ENCODE results near the gene MAPT.

Gene MAPT

GRCh38 chr17:46001390-46002310 is 107.3 kb downstream of the MAPT start (continued):
- TF ChIP-seq, protein P1, sequence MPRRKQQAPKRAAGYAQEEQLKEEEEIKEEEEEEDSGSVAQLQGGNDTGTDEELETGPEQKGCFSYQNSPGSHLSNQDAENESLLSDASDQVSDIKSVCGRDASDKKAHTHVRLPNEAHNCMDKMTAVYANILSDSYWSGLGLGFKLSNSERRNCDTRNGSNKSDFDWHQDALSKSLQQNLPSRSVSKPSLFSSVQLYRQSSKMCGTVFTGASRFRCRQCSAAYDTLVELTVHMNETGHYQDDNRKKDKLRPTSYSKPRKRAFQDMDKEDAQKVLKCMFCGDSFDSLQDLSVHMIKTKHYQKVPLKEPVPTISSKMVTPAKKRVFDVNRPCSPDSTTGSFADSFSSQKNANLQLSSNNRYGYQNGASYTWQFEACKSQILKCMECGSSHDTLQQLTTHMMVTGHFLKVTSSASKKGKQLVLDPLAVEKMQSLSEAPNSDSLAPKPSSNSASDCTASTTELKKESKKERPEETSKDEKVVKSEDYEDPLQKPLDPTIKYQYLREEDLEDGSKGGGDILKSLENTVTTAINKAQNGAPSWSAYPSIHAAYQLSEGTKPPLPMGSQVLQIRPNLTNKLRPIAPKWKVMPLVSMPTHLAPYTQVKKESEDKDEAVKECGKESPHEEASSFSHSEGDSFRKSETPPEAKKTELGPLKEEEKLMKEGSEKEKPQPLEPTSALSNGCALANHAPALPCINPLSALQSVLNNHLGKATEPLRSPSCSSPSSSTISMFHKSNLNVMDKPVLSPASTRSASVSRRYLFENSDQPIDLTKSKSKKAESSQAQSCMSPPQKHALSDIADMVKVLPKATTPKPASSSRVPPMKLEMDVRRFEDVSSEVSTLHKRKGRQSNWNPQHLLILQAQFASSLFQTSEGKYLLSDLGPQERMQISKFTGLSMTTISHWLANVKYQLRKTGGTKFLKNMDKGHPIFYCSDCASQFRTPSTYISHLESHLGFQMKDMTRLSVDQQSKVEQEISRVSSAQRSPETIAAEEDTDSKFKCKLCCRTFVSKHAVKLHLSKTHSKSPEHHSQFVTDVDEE (CRISPR knock-in tag; IDR thresholded peaks at IDR 0.05), result no peak

DNA sequence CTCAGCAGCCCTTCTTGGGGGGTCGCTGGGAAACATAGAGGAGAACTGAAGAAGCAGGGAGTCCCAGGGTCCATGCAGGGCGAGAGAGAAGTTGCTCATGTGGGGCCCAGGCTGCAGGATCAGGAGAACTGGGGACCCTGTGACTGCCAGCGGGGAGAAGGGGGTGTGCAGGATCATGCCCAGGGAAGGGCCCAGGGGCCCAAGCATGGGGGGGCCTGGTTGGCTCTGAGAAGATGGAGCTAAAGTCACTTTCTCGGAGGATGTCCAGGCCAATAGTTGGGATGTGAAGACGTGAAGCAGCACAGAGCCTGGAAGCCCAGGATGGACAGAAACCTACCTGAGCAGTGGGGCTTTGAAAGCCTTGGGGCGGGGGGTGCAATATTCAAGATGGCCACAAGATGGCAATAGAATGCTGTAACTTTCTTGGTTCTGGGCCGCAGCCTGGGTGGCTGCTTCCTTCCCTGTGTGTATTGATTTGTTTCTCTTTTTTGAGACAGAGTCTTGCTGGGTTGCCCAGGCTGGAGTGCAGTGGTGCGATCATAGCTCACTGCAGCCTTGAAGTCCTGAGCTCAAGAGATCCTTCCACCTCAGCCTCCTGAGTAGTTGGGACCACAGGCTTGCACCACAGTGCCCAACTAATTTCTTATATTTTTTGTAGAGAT is 108.1 kb downstream of the MAPT start:
- TF ChIP-seq, protein P2, sequence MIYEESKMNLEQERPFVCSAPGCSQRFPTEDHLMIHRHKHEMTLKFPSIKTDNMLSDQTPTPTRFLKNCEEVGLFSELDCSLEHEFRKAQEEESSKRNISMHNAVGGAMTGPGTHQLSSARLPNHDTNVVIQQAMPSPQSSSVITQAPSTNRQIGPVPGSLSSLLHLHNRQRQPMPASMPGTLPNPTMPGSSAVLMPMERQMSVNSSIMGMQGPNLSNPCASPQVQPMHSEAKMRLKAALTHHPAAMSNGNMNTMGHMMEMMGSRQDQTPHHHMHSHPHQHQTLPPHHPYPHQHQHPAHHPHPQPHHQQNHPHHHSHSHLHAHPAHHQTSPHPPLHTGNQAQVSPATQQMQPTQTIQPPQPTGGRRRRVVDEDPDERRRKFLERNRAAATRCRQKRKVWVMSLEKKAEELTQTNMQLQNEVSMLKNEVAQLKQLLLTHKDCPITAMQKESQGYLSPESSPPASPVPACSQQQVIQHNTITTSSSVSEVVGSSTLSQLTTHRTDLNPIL (CRISPR knock-in tag; IDR thresholded peaks at IDR 0.05; ENCODE audit: low read depth), result no peak
- TF ChIP-seq, protein P3, sequence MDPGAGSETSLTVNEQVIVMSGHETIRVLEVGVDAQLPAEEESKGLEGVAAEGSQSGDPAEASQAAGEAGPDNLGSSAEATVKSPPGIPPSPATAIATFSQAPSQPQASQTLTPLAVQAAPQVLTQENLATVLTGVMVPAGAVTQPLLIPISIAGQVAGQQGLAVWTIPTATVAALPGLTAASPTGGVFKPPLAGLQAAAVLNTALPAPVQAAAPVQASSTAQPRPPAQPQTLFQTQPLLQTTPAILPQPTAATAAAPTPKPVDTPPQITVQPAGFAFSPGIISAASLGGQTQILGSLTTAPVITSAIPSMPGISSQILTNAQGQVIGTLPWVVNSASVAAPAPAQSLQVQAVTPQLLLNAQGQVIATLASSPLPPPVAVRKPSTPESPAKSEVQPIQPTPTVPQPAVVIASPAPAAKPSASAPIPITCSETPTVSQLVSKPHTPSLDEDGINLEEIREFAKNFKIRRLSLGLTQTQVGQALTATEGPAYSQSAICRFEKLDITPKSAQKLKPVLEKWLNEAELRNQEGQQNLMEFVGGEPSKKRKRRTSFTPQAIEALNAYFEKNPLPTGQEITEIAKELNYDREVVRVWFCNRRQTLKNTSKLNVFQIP (CRISPR knock-in tag; IDR thresholded peaks at IDR 0.05; ENCODE audit: borderline replicate concordance, low read depth), result no peak
- no peak for TF ChIP-seq ISL1 (CRISPR knock-in tag; IDR thresholded peaks at IDR 0.05)
- TF ChIP-seq TCF4 (CRISPR knock-in tag; IDR thresholded peaks at IDR 0.05; ENCODE audit: borderline replicate concordance), result no peak
- TF ChIP-seq SNAI2 (CRISPR knock-in tag; IDR thresholded peaks at IDR 0.05), result no peak
- TF ChIP-seq CSDC2 (CRISPR knock-in tag; IDR thresholded peaks at IDR 0.05), result no peak
- TF ChIP-seq ZFP3 (CRISPR knock-in tag; IDR thresholded peaks at IDR 0.05), result no peak
- TF ChIP-seq ZNF70 (CRISPR knock-in tag; IDR thresholded peaks at IDR 0.05), result no peak
- TF ChIP-seq, protein P4, sequence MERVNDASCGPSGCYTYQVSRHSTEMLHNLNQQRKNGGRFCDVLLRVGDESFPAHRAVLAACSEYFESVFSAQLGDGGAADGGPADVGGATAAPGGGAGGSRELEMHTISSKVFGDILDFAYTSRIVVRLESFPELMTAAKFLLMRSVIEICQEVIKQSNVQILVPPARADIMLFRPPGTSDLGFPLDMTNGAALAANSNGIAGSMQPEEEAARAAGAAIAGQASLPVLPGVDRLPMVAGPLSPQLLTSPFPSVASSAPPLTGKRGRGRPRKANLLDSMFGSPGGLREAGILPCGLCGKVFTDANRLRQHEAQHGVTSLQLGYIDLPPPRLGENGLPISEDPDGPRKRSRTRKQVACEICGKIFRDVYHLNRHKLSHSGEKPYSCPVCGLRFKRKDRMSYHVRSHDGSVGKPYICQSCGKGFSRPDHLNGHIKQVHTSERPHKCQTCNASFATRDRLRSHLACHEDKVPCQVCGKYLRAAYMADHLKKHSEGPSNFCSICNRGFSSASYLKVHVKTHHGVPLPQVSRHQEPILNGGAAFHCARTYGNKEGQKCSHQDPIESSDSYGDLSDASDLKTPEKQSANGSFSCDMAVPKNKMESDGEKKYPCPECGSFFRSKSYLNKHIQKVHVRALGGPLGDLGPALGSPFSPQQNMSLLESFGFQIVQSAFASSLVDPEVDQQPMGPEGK (CRISPR knock-in tag; IDR thresholded peaks at IDR 0.05; ENCODE audit: borderline replicate concordance), result no peak
- TF ChIP-seq ZNF8 (CRISPR knock-in tag; IDR thresholded peaks at IDR 0.05), result no peak
- no peak for TF ChIP-seq OSR1 (CRISPR knock-in tag; IDR thresholded peaks at IDR 0.05)
- TF ChIP-seq, protein P1 (CRISPR knock-in tag; IDR thresholded peaks at IDR 0.05), result no peak
- TF ChIP-seq ESRRG (CRISPR knock-in tag; IDR thresholded peaks at IDR 0.05), result no peak
- TF ChIP-seq ZNF565 (CRISPR knock-in tag; conservative IDR thresholded peaks at IDR 0.05; ENCODE audit: low read depth), result no peak
- TF ChIP-seq BACH2 (CRISPR knock-in tag; IDR thresholded peaks at IDR 0.05; ENCODE audit: borderline replicate concordance), result no peak
- TF ChIP-seq ZFP30 (CRISPR knock-in tag; IDR thresholded peaks at IDR 0.05), result no peak
- TF ChIP-seq PPARA (CRISPR knock-in tag; IDR thresholded peaks at IDR 0.05; ENCODE audit: borderline replicate concordance), result no peak
- TF ChIP-seq RARB (CRISPR knock-in tag; IDR thresholded peaks at IDR 0.05), result no peak
- ATAC-seq, result peak; percentile 90

Data from SK-N-SH treated with all-trans-retinoic acid at 6 μM for 48 hours (cell line).